NCI-H1105 treated with DMSO at 0.1 percent for 48 hours (cell line): ENCODE measurements around the gene DDX51.

ENCODE experiments used
- DNase-seq: peaks from one replicate; lab custom pipeline; 2025; lab: John Stamatoyannopoulos, UW

Gene DDX51

GRCh38 chr12:132178801-132179401 is 34.8 kb upstream of the DDX51 start:
- DNase-seq = peak; percentile 48

GRCh38 chr12:132178316-132178715 is 34.2 kb upstream of the DDX51 start:
- DNase-seq = no peak

GRCh38 chr12:132176920-132177551 is 32.9 kb upstream of the DDX51 start:
- no peak for DNase-seq

- DNase-seq = no peak
Measured at GRCh38 chr12:132176385-132176919, 32.3 kb upstream of the DDX51 start.

- DNase-seq = no peak
Measured at GRCh38 chr12:132175496-132176384, 31.6 kb upstream of the DDX51 start.

- DNase-seq = no peak
Measured at GRCh38 chr12:132174839-132175490, 30.8 kb upstream of the DDX51 start.

GRCh38 chr12:132174015-132174838 is 30.1 kb upstream of the DDX51 start:
- DNase-seq = no peak

- no peak for DNase-seq
Measured at GRCh38 chr12:132173135-132174014, 29.3 kb upstream of the DDX51 start.

- DNase-seq = no peak
Measured at GRCh38 chr12:132172619-132173018, 28.5 kb upstream of the DDX51 start.

- DNase-seq = no peak
Measured at GRCh38 chr12:132171968-132172521, 27.9 kb upstream of the DDX51 start.

- DNase-seq = no peak
Measured at GRCh38 chr12:132171293-132171967, 27.3 kb upstream of the DDX51 start.

GRCh38 chr12:132170637-132171292 is 26.6 kb upstream of the DDX51 start:
- no peak for DNase-seq

- DNase-seq = peak; percentile 24
Measured at GRCh38 chr12:132170094-132170636, 26.0 kb upstream of the DDX51 start.

- DNase-seq = no peak
Measured at GRCh38 chr12:132169376-132169775, 25.3 kb upstream of the DDX51 start.

- no peak for DNase-seq
Measured at GRCh38 chr12:132168311-132169031, 24.4 kb upstream of the DDX51 start.

- no peak for DNase-seq
Measured at GRCh38 chr12:132167611-132168310, 23.6 kb upstream of the DDX51 start.
